B cell (primary cell): Measurements from ENCODE around the gene STX18. TPM values are rescaled to one million over a fixed set of nuclear protein-coding genes. Genes with fewer than 3 reads are reported as not detected.

Experiments used
- ATAC-seq: fragments of 200-7000 bp; cut with Tn5 transposase; one replicate; pipeline ENCODE4 v1.10.0; 2021; ENCODE audit warnings: low read depth, mild to moderate bottlenecking, moderate number of reproducible peaks, moderate library complexity
- CTCF ChIA-PET: fragments of 350-600 bp; sonication (Branson Sonifier 250); formaldehyde crosslinking; loops from one replicate; lab custom pipeline; 2021; ENCODE audit warnings: antibody characterized with exemption, inconsistent platforms; lab: Charles Lee
- POLR2A ChIA-PET: fragments of 350-600 bp; sonication (Branson Sonifier 250); formaldehyde crosslinking; loops from one replicate; lab custom pipeline; 2021; ENCODE audit warnings: antibody characterized with exemption; lab: Charles Lee
- DNase-seq: peaks from one replicate; pipeline ENCODE4 v3.0.0; 2013
- H2AFZ ChIP-seq: 2 replicates; pipeline ENCODE4 v1.6.1; 2012; ENCODE audit warnings: mild to moderate bottlenecking, low read depth, low read length; ENCODE audit not compliant: insufficient read depth, poor library complexity, severe bottlenecking
- H3K27ac ChIP-seq, 2 donors: 1 replicate in 1 of 2; 2 replicates in 1 of 2; pipeline ENCODE4 v1.5.1; 2012 to 2013; ENCODE audit warnings: low read length in 2 of 2, mild to moderate bottlenecking in 2 of 2, moderate library complexity in 1 of 2
- H3K27me3 ChIP-seq, 4 experiments: fragments of 200-600 bp in 1 of 4; sonication (generic) in 1 of 4; replicated peaks in 1 of 4; 1 replicate in 2 of 4; 2 replicates in 2 of 4; pipeline versions ENCODE4 v1.6.1 to v1.7.0; 2013 to 2016; ENCODE audit warnings: low read length in 3 of 4, mild to moderate bottlenecking in 2 of 4, mixed read lengths in 1 of 4, moderate library complexity in 1 of 4; ENCODE audit not compliant: insufficient read depth in 4 of 4, control insufficient read depth in 3 of 4; ENCODE audit errors: control extremely low read depth in 1 of 4
- H3K36me3 ChIP-seq, 2 experiments: replicated peaks in 1 of 2; 1 replicate in 1 of 2; 2 replicates in 1 of 2; pipeline versions ENCODE4 v1.6.1 to v1.7.1; 2013; ENCODE audit warnings: low read length in 1 of 2; ENCODE audit not compliant: insufficient read depth in 2 of 2, control insufficient read depth in 1 of 2; ENCODE audit errors: control extremely low read depth in 1 of 2, extremely low read depth in 1 of 2
- H3K4me1 ChIP-seq, 2 donors: fragments of 200-600 bp in 1 of 2; sonication (generic) in 1 of 2; 1 replicate in 1 of 2; 2 replicates in 1 of 2; pipeline versions ENCODE4 v1.5.1 to v1.6.1; 2013 to 2017; ENCODE audit warnings: low read length in 2 of 2; ENCODE audit not compliant: control insufficient read depth in 2 of 2, insufficient read depth in 2 of 2
- H3K4me2 ChIP-seq: replicated peaks from 2 replicates; pipeline ENCODE3; 2012; ENCODE audit warnings: mild to moderate bottlenecking, low read depth, low read length; ENCODE audit not compliant: poor library complexity, severe bottlenecking
- H3K4me3 ChIP-seq, 5 experiments: fragments of 200-600 bp in 1 of 5; sonication (generic) in 1 of 5; 1 replicate in 3 of 5; 2 replicates in 2 of 5; pipeline versions ENCODE4 v1.5.1 to v1.7.0; 2011 to 2016; ENCODE audit warnings: low read length in 4 of 5, mild to moderate bottlenecking in 4 of 5, low read depth in 2 of 5, control low read depth in 1 of 5, moderate library complexity in 1 of 5; ENCODE audit not compliant: insufficient read depth in 1 of 5; ENCODE audit errors: control extremely low read depth in 1 of 5, extremely low read depth in 1 of 5
- H3K79me2 ChIP-seq: fragments of 200-600 bp; sonication (generic); one replicate; pipeline ENCODE4 v1.6.0; 2016; ENCODE audit warnings: low read length; ENCODE audit not compliant: control insufficient read depth, insufficient read depth
- H3K9ac ChIP-seq: fragments of 200-600 bp; sonication (generic); 2 replicates; pipeline ENCODE4 v1.6.1; 2017; ENCODE audit warnings: mild to moderate bottlenecking, low read length, moderate library complexity
- H3K9me3 ChIP-seq, 3 donors: one replicate each; pipeline versions ENCODE4 v1.6.1 to v1.7.1; 2013; ENCODE audit warnings: low read length in 2 of 3; ENCODE audit not compliant: control insufficient read depth in 2 of 3, insufficient read depth in 1 of 3; ENCODE audit errors: control extremely low read depth in 1 of 3
- H4K20me1 ChIP-seq: 2 replicates; pipeline ENCODE4 v1.6.0; 2012; ENCODE audit warnings: mild to moderate bottlenecking, low read length; ENCODE audit not compliant: insufficient read depth, control insufficient read depth, poor library complexity, severe bottlenecking
- H3K27ac Mint-ChIP-seq: one replicate; pipeline ENCODE4 v1.8.0; 2021; ENCODE audit warnings: mixed read lengths
- H3K27me3 Mint-ChIP-seq: one replicate; pipeline ENCODE4 v1.8.0; 2021; ENCODE audit warnings: mixed read lengths
- H3K4me1 Mint-ChIP-seq: one replicate; pipeline ENCODE4 v1.8.0; 2021; ENCODE audit warnings: mixed read lengths
- H3K4me3 Mint-ChIP-seq: one replicate; pipeline ENCODE4 v1.8.0; 2021; ENCODE audit warnings: mixed read lengths
- H3K9me3 Mint-ChIP-seq: one replicate; pipeline ENCODE4 v1.8.0; 2022; ENCODE audit warnings: mixed read lengths; ENCODE audit not compliant: insufficient read depth
- EZH2 ChIP-seq: IDR thresholded peaks from 2 replicates; pipeline ENCODE4 v1.6.1; 2012; ENCODE audit warnings: borderline replicate concordance, low read depth, mild to moderate bottlenecking, moderate library complexity, low read length; ENCODE audit not compliant: insufficient read depth, poor library complexity, severe bottlenecking
- WGBS: methylation state at CpG from one replicate; pipeline ENCODE4 v1.1.5; 2013; ENCODE audit warnings: missing lambda C conversion rate; ENCODE audit not compliant: insufficient coverage; 5-methylcytosine and 5-hydroxymethylcytosine counted together
- intact Hi-C: fragments of 100-400 bp; cut with micrococcal nuclease; formaldehyde crosslinking; loops from one replicate; pipeline ENCODE4 v1.10.0; 2022
- polyA plus RNA-seq: library from polyadenylated mRNA; depleted of rRNA; stranded (reverse); fragments of >200 nt; gene quantifications from 2 replicates; pipeline ENCODE4 v1.2.3, GENCODE V29; 2012
- total RNA-seq, 2 donors: library from RNA; stranded (reverse); fragments of 120-200 nt in 1 of 2; gene quantifications; 1 replicate in 1 of 2; 2 replicates in 1 of 2; pipeline versions ENCODE4 v1.2.3 to v1.2.4, GENCODE V29; 2013 to 2022
- TF ChIP-seq, protein P1 (sequence below): fragments of 200-600 bp; IDR thresholded peaks from one replicate; pipeline ENCODE4 v1.8.0; 2022; ENCODE audit warnings: antibody characterized with exemption, mild to moderate bottlenecking

The STX18 gene
- total and polyA plus RNA-seq, 2 donors (not counting 1 experiment from before 2014, with no cell fraction given) = 20.3 to 33.6 TPM

DNA sequence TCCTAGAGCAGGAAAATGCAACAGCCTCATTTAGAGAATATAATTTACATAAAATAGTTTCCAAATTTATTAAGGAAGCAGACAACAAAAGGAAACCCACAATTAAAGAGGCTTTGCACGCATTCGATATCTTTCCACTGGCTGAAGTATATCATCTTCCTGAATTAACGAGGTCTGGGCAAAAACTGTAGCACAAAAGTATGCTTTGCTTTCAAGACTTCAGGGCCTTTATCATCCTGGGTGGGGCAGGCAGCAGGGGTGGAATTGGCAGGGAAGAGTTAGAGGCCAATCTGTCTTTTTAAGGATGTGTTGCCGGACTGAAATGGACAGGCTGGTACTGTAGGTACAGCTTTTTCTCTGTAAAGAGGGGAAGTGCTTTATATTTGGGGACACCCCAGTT lies 17.0 kb upstream of the STX18 start:
- 70% methylated on average over 4 of the region's 4 CpGs for WGBS
- intact Hi-C loops = no loop called here

DNA sequence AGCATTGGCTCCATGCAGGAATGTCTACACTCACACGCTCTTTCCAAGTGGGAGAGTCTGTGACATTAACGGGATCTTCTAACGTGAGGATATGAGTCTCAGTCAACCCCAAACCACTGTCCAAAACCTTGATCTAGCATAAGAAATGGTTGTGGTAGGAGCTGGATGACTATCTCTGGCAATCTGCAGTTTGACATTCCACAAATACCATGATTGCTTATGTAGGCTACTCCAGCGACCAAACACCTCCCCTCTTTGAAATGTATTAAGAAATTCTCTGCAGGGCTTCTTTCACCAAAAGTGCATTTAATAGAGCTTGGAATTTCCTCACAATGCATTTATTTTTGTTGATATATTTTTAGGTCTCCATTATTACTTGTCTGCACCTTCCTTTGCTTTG lies 14.1 kb upstream of the STX18 start:
- Histone ChIP-seq H3K27me3 (no peaks in the 10 kb centered on the region), H3K4me2 (no peak overlapping the region), H3K79me2 (no peaks in the 10 kb centered on the region), H4K20me1 (no peaks in the 10 kb centered on the region), H3K36me3 (peaks cover 2 to 3% of the 10 kb centered on the region in 2 experiments), H3K9me3 (no peaks in the 10 kb centered on the region), H3K9ac (no peak overlapping the region), H3K4me3 (no peak overlapping the region), H2AFZ (no peak overlapping the region), H3K4me1 (no peaks in the 10 kb centered on the region), H3K27ac (no peak overlapping the region)
- no peaks in the 10 kb centered on the region for H3K9me3 Mint-ChIP-seq
- no peak overlapping the region for H3K27ac Mint-ChIP-seq
- WGBS = 90% methylated on average over 2 of the region's 4 CpGs
- no peak for TF ChIP-seq EZH2
- H3K4me3 Mint-ChIP-seq = no peak overlapping the region
- no peaks in the 10 kb centered on the region for H3K4me1 Mint-ChIP-seq
- intact Hi-C loops = no loop called here
- ChIA-PET CTCF (no interaction called here), POLR2A (no interaction called here)
- DNase-seq = no peak
- H3K27me3 Mint-ChIP-seq = no peaks in the 10 kb centered on the region
- ATAC-seq = no peak

More for the DNA sequence above, 17.0 kb upstream of the STX18 start:
- no peaks in the 10 kb centered on the region for H3K79me2 ChIP-seq
- no peaks in the 10 kb centered on the region for H3K4me1 ChIP-seq
- Mint-ChIP-seq H3K27me3 (no peaks in the 10 kb centered on the region), H3K27ac (no peak overlapping the region), H3K9me3 (no peaks in the 10 kb centered on the region), H3K4me3 (no peak overlapping the region), H3K4me1 (no peaks in the 10 kb centered on the region)
- H3K9me3 ChIP-seq = no peaks in the 10 kb centered on the region
- H2AFZ ChIP-seq = no peak overlapping the region
- H3K27ac ChIP-seq = no peak overlapping the region
- DNase-seq (no peak), ATAC-seq (no peak)
- TF ChIP-seq EZH2 = no peak
- TF ChIP-seq, protein P1, sequence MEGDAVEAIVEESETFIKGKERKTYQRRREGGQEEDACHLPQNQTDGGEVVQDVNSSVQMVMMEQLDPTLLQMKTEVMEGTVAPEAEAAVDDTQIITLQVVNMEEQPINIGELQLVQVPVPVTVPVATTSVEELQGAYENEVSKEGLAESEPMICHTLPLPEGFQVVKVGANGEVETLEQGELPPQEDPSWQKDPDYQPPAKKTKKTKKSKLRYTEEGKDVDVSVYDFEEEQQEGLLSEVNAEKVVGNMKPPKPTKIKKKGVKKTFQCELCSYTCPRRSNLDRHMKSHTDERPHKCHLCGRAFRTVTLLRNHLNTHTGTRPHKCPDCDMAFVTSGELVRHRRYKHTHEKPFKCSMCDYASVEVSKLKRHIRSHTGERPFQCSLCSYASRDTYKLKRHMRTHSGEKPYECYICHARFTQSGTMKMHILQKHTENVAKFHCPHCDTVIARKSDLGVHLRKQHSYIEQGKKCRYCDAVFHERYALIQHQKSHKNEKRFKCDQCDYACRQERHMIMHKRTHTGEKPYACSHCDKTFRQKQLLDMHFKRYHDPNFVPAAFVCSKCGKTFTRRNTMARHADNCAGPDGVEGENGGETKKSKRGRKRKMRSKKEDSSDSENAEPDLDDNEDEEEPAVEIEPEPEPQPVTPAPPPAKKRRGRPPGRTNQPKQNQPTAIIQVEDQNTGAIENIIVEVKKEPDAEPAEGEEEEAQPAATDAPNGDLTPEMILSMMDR = no peak
- ChIA-PET POLR2A (no interaction called here), CTCF (no interaction called here)
- H3K4me3 ChIP-seq = no peak overlapping the region
- no peak overlapping the region for H3K9ac ChIP-seq
- H3K4me2 ChIP-seq = no peak overlapping the region
- H3K27me3 ChIP-seq = no peaks in the 10 kb centered on the region
- H3K36me3 ChIP-seq = peaks cover 0 to 3% of the 10 kb centered on the region in 2 experiments
- H4K20me1 ChIP-seq = no peaks in the 10 kb centered on the region
